Effector memory CD4-positive, alpha-beta T cell (primary cell): ENCODE results near the gene AGPAT3.

Experiments used
- DNase-seq, 3 donors: peaks; one replicate each; pipeline ENCODE4 v3.0.0-alpha.2; 2020
- H3K27ac ChIP-seq: 2 replicates; pipeline ENCODE4 v1.7.0; 2013; ENCODE audit warnings: mild to moderate bottlenecking, low read length, moderate library complexity; ENCODE audit not compliant: insufficient read depth, poor library complexity, severe bottlenecking
- H3K27me3 ChIP-seq: replicated peaks from 2 replicates; pipeline ENCODE4 v1.7.0; 2013; ENCODE audit warnings: mild to moderate bottlenecking, low read length; ENCODE audit not compliant: insufficient read depth, control insufficient read depth, poor library complexity, severe bottlenecking
- H3K36me3 ChIP-seq: 2 replicates; pipeline ENCODE4 v1.7.0; 2013; ENCODE audit warnings: mild to moderate bottlenecking, low read length, moderate library complexity; ENCODE audit not compliant: control insufficient read depth, insufficient read depth
- H3K4me1 ChIP-seq: 2 replicates; pipeline ENCODE4 v1.7.0; 2013; ENCODE audit warnings: low read length, mild to moderate bottlenecking; ENCODE audit not compliant: control insufficient read depth, insufficient read depth, poor library complexity, severe bottlenecking
- H3K4me3 ChIP-seq: 2 replicates; pipeline ENCODE4 v1.7.0; 2013; ENCODE audit warnings: low read length, low read depth, mild to moderate bottlenecking; ENCODE audit not compliant: insufficient read depth, poor library complexity, severe bottlenecking
- H3K9me3 ChIP-seq: 2 replicates; pipeline ENCODE4 v1.7.0; 2013; ENCODE audit warnings: mild to moderate bottlenecking, low read length, moderate library complexity; ENCODE audit not compliant: control insufficient read depth

Gene AGPAT3

GRCh38 chr21:43954042-43954441 lies 89.0 kb downstream of the AGPAT3 start:
- Histone ChIP-seq H3K4me1 (peaks cover 9% of the 10 kb centered on the region), H3K36me3 (peaks cover 9% of the 10 kb centered on the region), H3K9me3 (no peaks in the 10 kb centered on the region), H3K27me3 (no peaks in the 10 kb centered on the region), H3K27ac (no peak overlapping the region), H3K4me3 (no peak overlapping the region)
- DNase-seq = no peak

GRCh38 chr21:43954896-43955295 lies 89.9 kb downstream of the AGPAT3 start:
- Histone ChIP-seq H3K27me3 (no peaks in the 10 kb centered on the region), H3K4me1 (peaks cover under 1% of the 10 kb centered on the region), H3K9me3 (no peaks in the 10 kb centered on the region), H3K4me3 (no peak overlapping the region), H3K36me3 (peaks cover 17% of the 10 kb centered on the region), H3K27ac (no peak overlapping the region)
- DNase-seq = no peak

- H3K4me1 ChIP-seq = no peaks in the 10 kb centered on the region
- no peak for DNase-seq
- H3K36me3 ChIP-seq = peaks cover 20% of the 10 kb centered on the region
- H3K4me3 ChIP-seq = no peak overlapping the region
- H3K9me3 ChIP-seq = no peaks in the 10 kb centered on the region
- no peaks in the 10 kb centered on the region for H3K27me3 ChIP-seq
- H3K27ac ChIP-seq = no peak overlapping the region
Observed at GRCh38 chr21:43956019-43956669, 91.1 kb downstream of the AGPAT3 start.

- no peaks in the 10 kb centered on the region for H3K9me3 ChIP-seq
- no peak overlapping the region for H3K4me3 ChIP-seq
- no peak for DNase-seq
- H3K27me3 ChIP-seq = no peaks in the 10 kb centered on the region
- no peaks in the 10 kb centered on the region for H3K4me1 ChIP-seq
- peaks cover 20% of the 10 kb centered on the region for H3K36me3 ChIP-seq
- no peak overlapping the region for H3K27ac ChIP-seq
Observed at GRCh38 chr21:43956670-43957035, 91.6 kb downstream of the AGPAT3 start.

- H3K4me1 ChIP-seq = no peaks in the 10 kb centered on the region
- DNase-seq = no peak
- peaks cover 20% of the 10 kb centered on the region for H3K36me3 ChIP-seq
- no peak overlapping the region for H3K4me3 ChIP-seq
- no peaks in the 10 kb centered on the region for H3K9me3 ChIP-seq
- no peak overlapping the region for H3K27ac ChIP-seq
- no peaks in the 10 kb centered on the region for H3K27me3 ChIP-seq
Observed at GRCh38 chr21:43957128-43957571, 92.1 kb downstream of the AGPAT3 start.

- Histone ChIP-seq H3K27ac (no peak overlapping the region), H3K9me3 (no peaks in the 10 kb centered on the region), H3K27me3 (no peaks in the 10 kb centered on the region), H3K36me3 (peaks cover 21% of the 10 kb centered on the region), H3K4me3 (no peak overlapping the region), H3K4me1 (no peaks in the 10 kb centered on the region)
- no peak for DNase-seq
Observed at GRCh38 chr21:43957611-43958362, 92.8 kb downstream of the AGPAT3 start.

GRCh38 chr21:43958364-43959158 lies 93.5 kb downstream of the AGPAT3 start:
- Histone ChIP-seq H3K4me3 (no peak overlapping the region), H3K4me1 (no peaks in the 10 kb centered on the region), H3K27ac (no peak overlapping the region), H3K27me3 (no peaks in the 10 kb centered on the region), H3K9me3 (no peaks in the 10 kb centered on the region), H3K36me3 (peaks cover 26% of the 10 kb centered on the region)
- no peak for DNase-seq

- Histone ChIP-seq H3K27me3 (no peaks in the 10 kb centered on the region), H3K36me3 (peaks cover 26% of the 10 kb centered on the region), H3K9me3 (no peaks in the 10 kb centered on the region), H3K4me3 (no peak overlapping the region), H3K27ac (no peak overlapping the region), H3K4me1 (no peaks in the 10 kb centered on the region)
- DNase-seq = no peak
Observed at GRCh38 chr21:43959231-43960116, 94.5 kb downstream of the AGPAT3 start.

GRCh38 chr21:43961382-43961909 lies 96.4 kb downstream of the AGPAT3 start:
- Histone ChIP-seq H3K27me3 (no peaks in the 10 kb centered on the region), H3K4me1 (no peaks in the 10 kb centered on the region), H3K27ac (no peak overlapping the region), H3K36me3 (peaks cover 28% of the 10 kb centered on the region), H3K9me3 (no peaks in the 10 kb centered on the region), H3K4me3 (no peak overlapping the region)
- no peak for DNase-seq
